ENCODE data around the gene SMG5. TPM values are rescaled to one million over a fixed set of nuclear protein-coding genes. Genes with fewer than 3 reads are reported as not detected.

Gene SMG5
- total RNA-seq, 1 experiment from 2014 or later, result 126 TPM

DNA sequence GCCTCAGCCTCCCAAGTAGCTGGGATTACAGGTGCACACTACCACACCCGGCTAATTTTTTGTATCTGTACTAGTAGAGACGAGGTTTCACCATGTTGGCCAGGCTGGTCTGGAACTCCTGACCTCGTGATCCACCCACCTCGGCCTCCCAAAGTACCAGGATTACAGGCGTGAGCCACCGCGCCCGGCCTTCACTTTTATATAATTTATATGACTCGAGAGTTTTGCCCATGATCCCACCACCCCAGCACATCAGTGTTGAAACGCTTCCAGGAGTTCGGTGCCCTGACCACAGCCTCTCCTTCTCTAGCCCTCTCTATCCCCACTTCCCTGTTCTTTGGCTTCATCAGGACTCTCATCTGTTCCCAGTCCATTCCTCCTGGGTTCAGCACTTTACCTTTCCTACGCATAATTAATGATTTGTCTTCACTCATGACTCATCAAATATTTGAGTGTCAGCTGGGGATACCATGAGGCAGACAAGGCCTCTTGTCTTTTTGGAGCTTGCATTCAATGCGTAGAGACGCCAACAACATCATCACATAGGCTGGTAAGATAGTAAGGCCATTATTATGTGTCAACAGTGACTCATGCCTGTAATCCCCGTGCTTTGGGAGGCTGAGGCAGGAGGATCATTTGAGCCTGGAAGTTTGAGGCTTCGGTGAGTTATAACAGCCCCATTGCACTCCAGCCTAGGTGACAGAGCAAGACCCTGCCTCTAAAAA, 68.4 kb downstream of the SMG5 start:
- H3K9me3 ChIP-seq (ENCODE audit: low read length), result no peaks in the 10 kb centered on the region
- H3K9me2 ChIP-seq (replicated peaks; ENCODE audit: low read length), result no peaks in the 10 kb centered on the region
- H3K79me2 ChIP-seq (ENCODE audit: low read length), result peaks cover 30% of the 10 kb centered on the region
- no peaks in the 10 kb centered on the region for H3F3A ChIP-seq (ENCODE audit: low read length, unreplicated experiment)
- BruUV-seq (replicated peaks), result no TSS peak
- H4K20me1 ChIP-seq (ENCODE audit: low read length), result no peaks in the 10 kb centered on the region
- intact Hi-C loops (cut with micrococcal nuclease), result no loop called here
- H3K9ac ChIP-seq (ENCODE audit: low read length), result peak overlapping the region; percentile 93; the same call in 1 of the 2 replicates
- H3K27ac ChIP-seq (ENCODE audit: low read length), result peak overlapping the region; percentile 56
- H3K36me3 ChIP-seq (ENCODE audit: low read depth, low read length), result peaks cover 7% of the 10 kb centered on the region
- POLR2A ChIA-PET (ENCODE audit: unreplicated experiment), result no interaction called here
- peak overlapping the region; percentile 84 for H3K4me3 ChIP-seq (ENCODE audit: low read length)
- H3K4me1 ChIP-seq (ENCODE audit: insufficient read depth, low read length), result peaks cover 26% of the 10 kb centered on the region
- CTCF ChIA-PET, result interaction anchor here (0.6 kb wide), 1 partner anchor 118 kb away, joined by 8 read pairs; no protein-coding TSS in a partner anchor
- peak; percentile 68 for DNase-seq
- ATAC-seq, result no peak
- peak overlapping the region; percentile 95 for H3K4me2 ChIP-seq (ENCODE audit: low read length)
- TF ChIP-seq, protein P1, sequence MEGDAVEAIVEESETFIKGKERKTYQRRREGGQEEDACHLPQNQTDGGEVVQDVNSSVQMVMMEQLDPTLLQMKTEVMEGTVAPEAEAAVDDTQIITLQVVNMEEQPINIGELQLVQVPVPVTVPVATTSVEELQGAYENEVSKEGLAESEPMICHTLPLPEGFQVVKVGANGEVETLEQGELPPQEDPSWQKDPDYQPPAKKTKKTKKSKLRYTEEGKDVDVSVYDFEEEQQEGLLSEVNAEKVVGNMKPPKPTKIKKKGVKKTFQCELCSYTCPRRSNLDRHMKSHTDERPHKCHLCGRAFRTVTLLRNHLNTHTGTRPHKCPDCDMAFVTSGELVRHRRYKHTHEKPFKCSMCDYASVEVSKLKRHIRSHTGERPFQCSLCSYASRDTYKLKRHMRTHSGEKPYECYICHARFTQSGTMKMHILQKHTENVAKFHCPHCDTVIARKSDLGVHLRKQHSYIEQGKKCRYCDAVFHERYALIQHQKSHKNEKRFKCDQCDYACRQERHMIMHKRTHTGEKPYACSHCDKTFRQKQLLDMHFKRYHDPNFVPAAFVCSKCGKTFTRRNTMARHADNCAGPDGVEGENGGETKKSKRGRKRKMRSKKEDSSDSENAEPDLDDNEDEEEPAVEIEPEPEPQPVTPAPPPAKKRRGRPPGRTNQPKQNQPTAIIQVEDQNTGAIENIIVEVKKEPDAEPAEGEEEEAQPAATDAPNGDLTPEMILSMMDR (conservative IDR thresholded peaks at IDR 0.05; ENCODE audit: low read depth, low read length), result no peak
- no peak for TF ChIP-seq EZH2phosphoT487 (IDR thresholded peaks at IDR 0.05; ENCODE audit: borderline replicate concordance, low read length)
- no peak for TF ChIP-seq EZH2 (IDR thresholded peaks at IDR 0.05; ENCODE audit: low read length, unreplicated experiment)
- H2AFZ ChIP-seq (ENCODE audit: low read length), result no peak overlapping the region
- H3K27me3 ChIP-seq (ENCODE audit: low read length), result no peaks in the 10 kb centered on the region

DNA sequence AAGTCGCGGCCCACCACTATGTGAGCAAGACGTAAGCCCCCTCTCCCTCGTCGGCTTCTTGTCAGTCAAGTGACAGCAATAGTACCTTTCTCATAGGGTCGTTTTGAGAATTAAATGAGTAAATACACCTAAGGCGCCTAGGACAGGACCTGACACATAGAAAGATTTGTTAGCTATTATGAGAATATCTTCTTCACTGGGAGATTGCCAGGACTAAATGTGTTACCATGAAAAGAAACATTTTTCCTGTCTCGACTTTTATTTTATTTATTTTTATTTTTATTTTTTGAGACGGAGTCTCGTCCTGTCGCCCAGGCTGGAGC, 69.0 kb downstream of the SMG5 start:
- CTCF ChIA-PET, result interaction anchor here (0.6 to 1.1 kb wide), 2 partner anchors 12 to 117 kb away, joined by 8 to 19 read pairs; no protein-coding TSS in a partner anchor
- no TSS peak for BruUV-seq (replicated peaks)
- H3K9ac ChIP-seq (ENCODE audit: low read length), result peak overlapping the region; percentile 93
- peaks cover 27% of the 10 kb centered on the region for H3K79me2 ChIP-seq (ENCODE audit: low read length)
- POLR2A ChIA-PET (ENCODE audit: unreplicated experiment), result interaction anchor here (1.0 to 1.2 kb wide), 3 partner anchors 11 to 238 kb away, joined by 4 to 13 read pairs (median 11); partner anchors contain the start of gene SLC25A44
- peaks cover 13% of the 10 kb centered on the region for H3K36me3 ChIP-seq (ENCODE audit: low read depth, low read length)
- ATAC-seq, result no peak
- no peaks in the 10 kb centered on the region for H3K9me2 ChIP-seq (replicated peaks; ENCODE audit: low read length)
- peak overlapping the region; percentile 88 for H2AFZ ChIP-seq (ENCODE audit: low read length)
- no peak for DNase-seq
- H3K4me3 ChIP-seq (ENCODE audit: low read length), result peak overlapping the region; percentile 84
- TF ChIP-seq, protein P1 (conservative IDR thresholded peaks at IDR 0.05; ENCODE audit: low read depth, low read length), result no peak
- no peaks in the 10 kb centered on the region for H3K27me3 ChIP-seq (ENCODE audit: low read length)
- no peaks in the 10 kb centered on the region for H3F3A ChIP-seq (ENCODE audit: low read length, unreplicated experiment)
- H4K20me1 ChIP-seq (ENCODE audit: low read length), result no peaks in the 10 kb centered on the region
- peak overlapping the region; percentile 85 for H3K27ac ChIP-seq (ENCODE audit: low read length)
- H3K4me2 ChIP-seq (ENCODE audit: low read length), result peak overlapping the region; percentile 95
- H3K4me1 ChIP-seq (ENCODE audit: insufficient read depth, low read length), result peaks cover 26% of the 10 kb centered on the region
- intact Hi-C loops (cut with micrococcal nuclease), result no loop called here
- no peaks in the 10 kb centered on the region for H3K9me3 ChIP-seq (ENCODE audit: low read length)
